ENCODE measurements around the gene WDFY4. TPM values are rescaled to one million over a fixed set of nuclear protein-coding genes. Genes with fewer than 3 reads are reported as not detected.

The WDFY4 gene
- total RNA-seq, 1 donor from 2014 or later = not detected

GRCh38 chr10:48905311-48905710, 220.6 kb downstream of the WDFY4 start:
- TF ChIP-seq CTCF (IDR thresholded peaks at IDR 0.05; ENCODE audit: insufficient read depth, low read length, poor library complexity, severe bottlenecking) = no peak
- DNase-seq (ENCODE audit: low read depth) = no peak
- Histone ChIP-seq H3K27me3 (ENCODE audit: control insufficient read depth, insufficient read depth, low read length) (no peaks in the 10 kb centered on the region), H3K4me3 (ENCODE audit: low read depth, low read length) (no peak overlapping the region), H3K36me3 (ENCODE audit: control insufficient read depth, insufficient read depth, low read length) (no peaks in the 10 kb centered on the region)

GRCh38 chr10:48906841-48907240, 222.2 kb downstream of the WDFY4 start:
- Histone ChIP-seq H3K27me3 (ENCODE audit: control insufficient read depth, insufficient read depth, low read length) (no peaks in the 10 kb centered on the region), H3K36me3 (ENCODE audit: control insufficient read depth, insufficient read depth, low read length) (no peaks in the 10 kb centered on the region), H3K4me3 (ENCODE audit: low read depth, low read length) (no peak overlapping the region)
- TF ChIP-seq CTCF (IDR thresholded peaks at IDR 0.05; ENCODE audit: insufficient read depth, low read length, poor library complexity, severe bottlenecking) = no peak
- no peak for DNase-seq (ENCODE audit: low read depth)

- no peak for DNase-seq (ENCODE audit: low read depth)
- Histone ChIP-seq H3K36me3 (ENCODE audit: control insufficient read depth, insufficient read depth, low read length) (no peaks in the 10 kb centered on the region), H3K27me3 (ENCODE audit: control insufficient read depth, insufficient read depth, low read length) (no peaks in the 10 kb centered on the region), H3K4me3 (ENCODE audit: low read depth, low read length) (no peak overlapping the region)
- no peak for TF ChIP-seq CTCF (IDR thresholded peaks at IDR 0.05; ENCODE audit: insufficient read depth, low read length, poor library complexity, severe bottlenecking)
These were observed 223.1 kb downstream of the WDFY4 start for GRCh38 chr10:48907730-48908129.

- Histone ChIP-seq H3K4me3 (ENCODE audit: low read depth, low read length) (no peak overlapping the region), H3K36me3 (ENCODE audit: control insufficient read depth, insufficient read depth, low read length) (no peaks in the 10 kb centered on the region), H3K27me3 (ENCODE audit: control insufficient read depth, insufficient read depth, low read length) (no peaks in the 10 kb centered on the region)
- DNase-seq (ENCODE audit: low read depth) = no peak
- no peak for TF ChIP-seq CTCF (IDR thresholded peaks at IDR 0.05; ENCODE audit: insufficient read depth, low read length, poor library complexity, severe bottlenecking)
These were observed 225.9 kb downstream of the WDFY4 start for GRCh38 chr10:48910548-48910947.

GRCh38 chr10:48913674-48914073, 229.0 kb downstream of the WDFY4 start:
- no peak for DNase-seq (ENCODE audit: low read depth)
- no peaks in the 10 kb centered on the region for H3K27me3 ChIP-seq (ENCODE audit: control insufficient read depth, insufficient read depth, low read length)
- no peak overlapping the region for H3K4me3 ChIP-seq (ENCODE audit: low read depth, low read length)
- TF ChIP-seq CTCF (IDR thresholded peaks at IDR 0.05; ENCODE audit: insufficient read depth, low read length, poor library complexity, severe bottlenecking) = no peak
- H3K36me3 ChIP-seq (ENCODE audit: control insufficient read depth, insufficient read depth, low read length) = no peaks in the 10 kb centered on the region

- H3K27me3 ChIP-seq (ENCODE audit: control insufficient read depth, insufficient read depth, low read length) = peaks cover 4% of the 10 kb centered on the region
These were observed 239.1 kb downstream of the WDFY4 start for GRCh38 chr10:48923748-48924147.

More at GRCh38 chr10:48923748-48924147, 239.1 kb downstream of the WDFY4 start:
- no peak overlapping the region for H3K4me3 ChIP-seq (ENCODE audit: low read depth, low read length)
- H3K36me3 ChIP-seq (ENCODE audit: control insufficient read depth, insufficient read depth, low read length) = no peaks in the 10 kb centered on the region
- DNase-seq (ENCODE audit: low read depth) = no peak
- TF ChIP-seq CTCF (IDR thresholded peaks at IDR 0.05; ENCODE audit: insufficient read depth, low read length, poor library complexity, severe bottlenecking) = no peak
